ENCODE results near the gene USP20.

- TF ChIP-seq CTCF (IDR thresholded peaks at IDR 0.05): no peak
- no peak for TF ChIP-seq POLR2AphosphoS5 (IDR thresholded peaks at IDR 0.05)
Measured at GRCh38 chr9:129909851-129910250, 74.6 kb downstream of the USP20 start.
